ENCODE data around the gene PTX4.

The PTX4 gene

GRCh38 chr16:1488619-1489018 lies at the start of gene PTX4:
PTX4 (minus strand) TSS chr16:1488944; CDS start chr16:1488909, 35 bp downstream.
- DNase-seq: no peak

- DNase-seq: no peak
These were observed 49.1 kb upstream of the PTX4 start for GRCh38 chr16:1537763-1538289.

- no peak for DNase-seq
These were observed 48.4 kb upstream of the PTX4 start for GRCh38 chr16:1537138-1537577.

- no peak for DNase-seq
These were observed 47.9 kb upstream of the PTX4 start for GRCh38 chr16:1536601-1537000.

GRCh38 chr16:1535391-1536291 lies 46.9 kb upstream of the PTX4 start:
- no peak for DNase-seq

- no peak for DNase-seq
These were observed 45.6 kb upstream of the PTX4 start for GRCh38 chr16:1534021-1535020.

- no peak for DNase-seq
These were observed 44.8 kb upstream of the PTX4 start, which contains the start of gene TMEM204 for GRCh38 chr16:1533443-1533951. TMEM204 (plus strand) TSS chr16:1533666; CDS start chr16:1534276, 610 bp downstream.

GRCh38 chr16:1532771-1533170 lies 44.0 kb upstream of the PTX4 start:
- DNase-seq: no peak

- no peak for DNase-seq
These were observed 43.5 kb upstream of the PTX4 start for GRCh38 chr16:1532081-1532760.

- DNase-seq: no peak
These were observed 42.8 kb upstream of the PTX4 start for GRCh38 chr16:1531638-1531910.

GRCh38 chr16:1530883-1531637 lies 42.3 kb upstream of the PTX4 start:
- DNase-seq: no peak

- DNase-seq: no peak
These were observed 41.7 kb upstream of the PTX4 start for GRCh38 chr16:1530349-1530882.

- DNase-seq: no peak
These were observed 40.3 kb upstream of the PTX4 start for GRCh38 chr16:1528921-1529537.

GRCh38 chr16:1527836-1528811 lies 39.4 kb upstream of the PTX4 start:
- no peak for DNase-seq

- DNase-seq: no peak
These were observed 38.1 kb upstream of the PTX4 start for GRCh38 chr16:1526608-1527555.

- no peak for DNase-seq
These were observed 37.3 kb upstream of the PTX4 start for GRCh38 chr16:1525871-1526607.

GRCh38 chr16:1524366-1524765 lies 35.6 kb upstream of the PTX4 start:
- DNase-seq: no peak
